GM21390 (cell line): Measurements from ENCODE around the gene ZNF451.
"Not testable (repeated sequence)": the region's sequence is repeated elsewhere in the genome, so short reads cannot be mapped to it uniquely, and the experiment has no call there.

ENCODE experiments used
- ATAC-seq: cut with Tn5 transposase; IDR thresholded peaks from one replicate; pipeline ENCODE4 v1.9.1; 2021; ENCODE audit not compliant: unreplicated experiment

ZNF451 gene

GRCh38 chr6:57089265-57089664 lies 723 bp upstream of the ZNF451 start:
- no peak for ATAC-seq

- ATAC-seq = peak; percentile 10
Measured at GRCh38 chr6:57090458-57091067, 575 bp downstream of the ZNF451 start.

- ATAC-seq = not testable (repeated sequence)
Measured at GRCh38 chr6:57091375-57091774, 1.4 kb downstream of the ZNF451 start.

GRCh38 chr6:57094689-57095088 lies 4.7 kb downstream of the ZNF451 start:
- ATAC-seq = no peak

GRCh38 chr6:57097596-57097995 lies 7.6 kb downstream of the ZNF451 start:
- ATAC-seq = no peak

GRCh38 chr6:57102976-57103375 lies 13.0 kb downstream of the ZNF451 start:
- no peak for ATAC-seq

GRCh38 chr6:57104336-57104735 lies 14.3 kb downstream of the ZNF451 start:
- no peak for ATAC-seq

- no peak for ATAC-seq
Measured at GRCh38 chr6:57106990-57107389, 17.0 kb downstream of the ZNF451 start.

- ATAC-seq = peak; percentile 93
Measured at GRCh38 chr6:57108691-57109090, 18.7 kb downstream of the ZNF451 start.

- no peak for ATAC-seq
Measured at GRCh38 chr6:57109880-57110279, 19.9 kb downstream of the ZNF451 start.

- no peak for ATAC-seq
Measured at GRCh38 chr6:57113105-57113504, 23.1 kb downstream of the ZNF451 start.

- no peak for ATAC-seq
Measured at GRCh38 chr6:57116776-57117175, 26.8 kb downstream of the ZNF451 start.

- ATAC-seq = no peak
Measured at GRCh38 chr6:57117796-57118195, 27.8 kb downstream of the ZNF451 start.

- ATAC-seq = no peak
Measured at GRCh38 chr6:57123111-57123510, 33.1 kb downstream of the ZNF451 start.

GRCh38 chr6:57127763-57128162 lies 37.8 kb downstream of the ZNF451 start:
- ATAC-seq = no peak

- ATAC-seq = no peak
Measured at GRCh38 chr6:57130661-57131177, 40.7 kb downstream of the ZNF451 start.

GRCh38 chr6:57134954-57135353 lies 45.0 kb downstream of the ZNF451 start:
- no peak for ATAC-seq

GRCh38 chr6:57135885-57136284 lies 45.9 kb downstream of the ZNF451 start:
- no peak for ATAC-seq

- no peak for ATAC-seq
Measured at GRCh38 chr6:57137350-57137749, 47.4 kb downstream of the ZNF451 start.

GRCh38 chr6:57138026-57138425 lies 48.0 kb downstream of the ZNF451 start:
- no peak for ATAC-seq

GRCh38 chr6:57141451-57142177 lies 51.6 kb downstream of the ZNF451 start:
- no peak for ATAC-seq

GRCh38 chr6:57142178-57142525 lies 52.2 kb downstream of the ZNF451 start:
- ATAC-seq = no peak

GRCh38 chr6:57143690-57144089 lies 53.7 kb downstream of the ZNF451 start:
- no peak for ATAC-seq
